ENCODE data around the gene ZNF529. TPM values are rescaled to one million over a fixed set of nuclear protein-coding genes. Genes with fewer than 3 reads are reported as not detected.

ZNF529 gene
- total RNA-seq, 1 donor from 2014 or later, result 17.3 TPM

DNA sequence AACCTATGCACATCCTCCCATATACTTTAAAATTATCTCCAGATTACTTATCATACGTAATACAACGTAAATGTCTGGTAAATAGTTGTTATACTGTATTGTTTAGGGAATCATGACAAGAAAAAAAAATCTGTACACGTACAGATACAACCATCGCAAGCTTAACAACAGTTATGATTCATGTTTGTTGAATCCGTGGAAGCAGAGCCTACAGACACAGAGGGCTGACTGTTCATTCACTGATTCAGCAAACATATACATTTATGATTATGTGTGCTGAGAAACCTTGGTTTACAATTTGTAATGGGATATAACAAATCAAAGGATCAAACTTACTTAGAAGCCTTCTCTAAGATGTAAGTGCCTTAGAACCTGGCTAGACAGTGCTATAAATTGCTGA, 46.5 kb downstream of the ZNF529 start:
- no peak for DNase-seq (ENCODE audit: low spot score)
- intact Hi-C loops (cut with DNase I), result no loop called here

DNA sequence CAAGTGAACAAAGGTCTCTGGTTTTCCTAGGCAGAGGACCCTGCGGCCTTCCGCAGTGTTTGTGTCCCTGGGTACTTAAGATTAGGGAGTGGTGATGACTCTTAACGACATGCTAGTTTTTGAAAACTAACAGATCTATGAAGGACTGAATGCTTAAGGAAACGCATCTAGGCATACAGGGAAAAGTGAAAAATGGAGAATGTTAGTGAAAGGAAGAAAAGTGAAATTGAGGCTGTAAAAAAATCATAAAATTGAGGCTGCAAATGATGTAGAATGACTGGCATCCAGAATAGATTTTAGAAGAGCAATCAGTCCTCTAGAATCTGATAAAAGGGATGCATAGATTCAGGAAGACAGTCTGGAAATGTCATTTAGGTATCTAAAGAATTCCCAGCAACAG, 48.5 kb downstream of the ZNF529 start:
- DNase-seq (ENCODE audit: low spot score), result no peak
- intact Hi-C loops (cut with DNase I), result no loop called here

DNA sequence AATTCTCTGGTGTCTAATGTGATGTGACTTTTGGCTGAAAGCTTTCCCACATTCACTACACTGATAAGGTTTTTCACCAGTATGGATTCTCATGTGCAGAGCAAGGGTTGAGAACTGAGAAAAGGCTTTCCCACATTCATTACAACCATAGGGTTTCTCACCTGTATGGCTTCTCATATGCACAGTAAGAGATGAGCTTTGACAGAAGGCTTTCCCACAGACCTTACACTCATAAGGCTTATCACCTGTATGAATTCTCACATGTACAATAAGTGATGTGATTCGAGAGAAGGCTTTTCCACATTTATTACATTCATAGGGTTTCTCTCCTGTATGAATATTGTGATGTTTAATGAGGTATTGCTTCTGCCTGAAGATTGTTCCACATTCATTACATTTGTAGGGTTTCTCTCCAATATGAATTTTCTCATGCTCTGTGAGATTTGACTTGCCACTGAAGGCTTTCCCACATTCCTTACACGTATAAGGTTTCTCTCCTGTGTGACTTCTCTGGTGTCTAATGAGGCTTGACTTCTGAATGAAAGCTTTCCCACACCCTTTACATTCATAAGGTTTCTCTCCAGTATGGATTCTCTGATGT, 59.0 kb downstream of the ZNF529 start:
- intact Hi-C loops (cut with DNase I), result no loop called here

DNA sequence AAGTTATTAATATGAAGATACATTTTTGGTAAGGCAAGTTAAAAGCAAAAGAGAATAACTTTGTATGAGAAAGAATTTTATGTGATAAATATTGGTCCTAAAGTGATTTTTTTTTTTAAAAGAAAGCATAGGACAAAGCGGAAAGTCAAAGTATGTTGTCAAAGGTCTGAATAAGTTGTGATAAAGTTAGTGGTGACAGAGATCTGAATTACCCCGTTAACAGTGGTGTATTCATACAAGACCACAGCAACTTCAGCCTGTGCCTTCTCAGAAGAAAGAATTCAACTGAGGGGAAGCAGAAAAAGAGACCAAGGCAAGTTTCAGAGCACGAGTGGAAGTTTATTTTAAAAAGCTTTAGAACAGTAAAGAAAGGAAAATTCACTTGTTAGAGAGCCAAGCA, 64.8 kb downstream of the ZNF529 start:
- intact Hi-C loops (cut with DNase I), result no loop called here

More for the DNA sequence above, 59.0 kb downstream of the ZNF529 start:
- DNase-seq (ENCODE audit: low spot score), result no peak

DNA sequence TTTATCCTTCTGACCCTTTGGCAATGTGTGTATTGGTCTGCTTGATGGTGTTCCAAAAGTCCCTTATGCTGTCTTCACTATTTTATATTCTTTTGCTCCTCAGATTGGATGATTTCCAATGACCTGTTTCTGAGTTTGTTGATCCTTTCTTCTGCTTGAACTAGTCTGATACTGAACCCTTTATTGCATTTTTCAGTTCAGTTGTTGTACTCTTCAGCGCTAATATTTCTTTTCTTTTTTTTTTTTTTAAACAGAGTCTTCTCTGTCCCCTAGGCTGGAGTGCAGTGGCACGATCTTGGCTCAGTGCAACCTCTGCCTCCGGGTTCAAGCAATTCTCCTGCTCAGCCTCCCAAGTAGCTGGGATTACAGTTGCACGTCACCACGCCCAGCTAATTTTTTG, 71.1 kb downstream of the ZNF529 start:
- intact Hi-C loops (cut with DNase I), result no loop called here
- DNase-seq (ENCODE audit: low spot score), result no peak

More for the DNA sequence above, 64.8 kb downstream of the ZNF529 start:
- DNase-seq (ENCODE audit: low spot score), result no peak

DNA sequence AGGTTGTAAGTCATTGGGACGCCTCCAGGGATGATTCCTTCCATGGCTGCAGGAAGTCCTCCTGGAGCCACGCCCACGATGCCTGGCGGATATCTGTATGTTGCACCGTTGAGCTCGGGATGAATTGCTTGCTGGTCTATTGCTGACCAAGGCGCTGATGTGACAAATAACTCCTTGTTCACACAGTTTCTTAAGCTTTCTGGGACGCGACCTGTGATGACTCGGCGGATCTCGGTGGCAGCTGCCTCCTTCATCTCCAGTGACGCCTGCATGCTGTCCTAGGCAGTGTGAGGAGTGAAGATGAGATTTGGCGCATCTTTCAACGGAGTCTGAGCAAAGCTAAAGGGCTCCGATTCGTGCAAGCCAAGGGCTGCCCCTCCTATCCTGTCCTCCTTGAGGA, 76.1 kb downstream of the ZNF529 start:
- DNase-seq (ENCODE audit: low spot score), result no peak
- intact Hi-C loops (cut with DNase I), result no loop called here

Other genes with a start within 250 kb of the ZNF529 start
- gene ZFP14, start 194.1 kb downstream of the ZNF529 start, total RNA-seq, result 3.2 TPM
- gene ZFP82, start 154.6 kb downstream of the ZNF529 start, total RNA-seq, result 5.7 TPM
- 8.3 TPM for gene ZNF566, start 83.7 kb downstream of the ZNF529 start, total RNA-seq
- gene ZNF260, start 45.0 kb downstream of the ZNF529 start, total RNA-seq, result 6.7 TPM
- gene ZNF382, start 32.0 kb upstream of the ZNF529 start, total RNA-seq, result 20.4 TPM
- 7.0 TPM for gene ZNF461, start 93.5 kb upstream of the ZNF529 start, total RNA-seq
- 3.0 TPM for gene ZNF567, start 114.3 kb upstream of the ZNF529 start, total RNA-seq
- 3.3 TPM for gene ZNF850, start 199.5 kb upstream of the ZNF529 start, total RNA-seq